Stimulated activated CD8-positive, alpha-beta memory T cell treated with anti-CD3 and anti-CD28 coated beads, Interleukin-4, amount 100 ng/mL, for 4 hours (primary cell): ENCODE measurements around the gene ZDHHC19.

Source experiments
- DNase-seq, 2 donors: peaks; one replicate each; pipeline ENCODE4 v3.0.0-alpha.2; 2020; ENCODE audit warnings: low read depth in 2 of 2, low spot score in 1 of 2

The ZDHHC19 gene

DNA sequence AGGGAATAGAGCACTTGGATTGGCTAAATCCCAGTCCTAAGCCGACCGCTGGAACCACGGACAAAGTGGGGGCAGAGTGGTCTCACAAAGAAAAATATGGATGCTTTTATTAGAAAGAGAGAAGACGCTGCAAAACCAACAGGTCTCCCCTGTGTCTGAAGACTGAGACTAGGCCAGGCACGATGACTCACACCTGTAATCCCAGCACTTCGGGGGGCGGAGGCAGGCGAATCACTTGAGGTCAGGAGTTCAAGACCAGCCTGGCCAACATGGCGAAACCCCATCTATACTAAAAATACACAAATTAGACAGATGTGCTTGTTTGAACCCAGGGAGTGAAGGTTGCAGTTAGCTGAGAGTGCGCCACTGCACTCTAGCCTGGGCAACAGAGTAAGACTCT lies 61.8 kb downstream of the ZDHHC19 start:
- no peak for DNase-seq
